Smooth muscle cell (in vitro differentiated cells): ENCODE results near the gene EPHB2. TPM values are rescaled to one million over a fixed set of nuclear protein-coding genes. Genes with fewer than 3 reads are reported as not detected.

Experiments used
- DNase-seq: peaks from one replicate; lab custom pipeline; 2025; ENCODE audit not compliant: unreplicated experiment; lab: John Stamatoyannopoulos, UW
- H2AFZ ChIP-seq: fragments of 200-600 bp; sonication (generic); 2 replicates; pipeline ENCODE4 v1.6.0; 2016; ENCODE audit warnings: antibody characterized with exemption, low read depth, mild to moderate bottlenecking
- H3F3A ChIP-seq: fragments of 200-600 bp; sonication (generic); 2 replicates; pipeline ENCODE4 v1.6.0; 2017; ENCODE audit warnings: antibody characterized with exemption, low read depth
- H3K27ac ChIP-seq: fragments of 200-600 bp; sonication (generic); 2 replicates; pipeline ENCODE4 v1.5.1; 2016; ENCODE audit warnings: low read depth, mild to moderate bottlenecking
- H3K27me3 ChIP-seq: fragments of 200-600 bp; sonication (generic); 2 replicates; pipeline ENCODE4 v1.6.1; 2016; ENCODE audit warnings: low read depth, mild to moderate bottlenecking
- H3K36me3 ChIP-seq: fragments of 200-600 bp; sonication (generic); 2 replicates; pipeline ENCODE4 v1.5.1; 2016; ENCODE audit warnings: low read depth
- H3K4me1 ChIP-seq: fragments of 200-600 bp; sonication (generic); 2 replicates; pipeline ENCODE4 v1.5.1; 2016; ENCODE audit warnings: low read depth
- H3K4me2 ChIP-seq: fragments of 200-600 bp; sonication (generic); 2 replicates; pipeline ENCODE4 v1.6.0; 2016; ENCODE audit warnings: mild to moderate bottlenecking
- H3K4me3 ChIP-seq: fragments of 200-600 bp; sonication (generic); 2 replicates; pipeline ENCODE4 v1.5.1; 2016; ENCODE audit warnings: mild to moderate bottlenecking
- H3K79me2 ChIP-seq: fragments of 200-600 bp; sonication (generic); 2 replicates; pipeline ENCODE4 v1.6.0; 2016; ENCODE audit warnings: low read depth, mild to moderate bottlenecking
- H3K9ac ChIP-seq: fragments of 200-600 bp; sonication (generic); 2 replicates; pipeline ENCODE4 v1.6.0; 2016; ENCODE audit warnings: low read depth
- H3K9me3 ChIP-seq: fragments of 200-600 bp; sonication (generic); replicated peaks from 2 replicates; pipeline ENCODE4 v1.5.1; 2016; ENCODE audit warnings: low read depth
- H4K20me1 ChIP-seq: fragments of 200-600 bp; sonication (generic); 2 replicates; pipeline ENCODE4 v1.6.0; 2016; ENCODE audit warnings: low read depth
- CTCF ChIP-seq: fragments of 200-600 bp; sonication (generic); IDR thresholded peaks from 2 replicates; pipeline ENCODE4 v1.5.1; 2017; ENCODE audit warnings: borderline replicate concordance, mild to moderate bottlenecking, antibody characterized with exemption; ENCODE audit not compliant: insufficient read depth, poor library complexity, severe bottlenecking
- WGBS: methylation state at CpG from one replicate; pipeline ENCODE4 v1.1.7; 2016; ENCODE audit warnings: low lambda C conversion rate; 5-methylcytosine and 5-hydroxymethylcytosine counted together
- polyA plus RNA-seq: library from polyadenylated mRNA; unstranded; fragments of >200 nt; fragmentation: Nextera tagmentation; extraction: Ambion mirVana; gene quantifications from 2 replicates; pipeline ENCODE4 v1.2.1, GENCODE V29; 2016
- total RNA-seq: library from RNA; depleted of rRNA; stranded (reverse); fragments of >200 nt; gene quantifications from 2 replicates; pipeline ENCODE4 v1.2.3, GENCODE V29; 2014

The EPHB2 gene
- total and polyA plus RNA-seq, 2 experiments from 2014 or later = 1.1 to 6.7 TPM

- Histone ChIP-seq H3K4me3 (no peak overlapping the region), H2AFZ (no peak overlapping the region), H4K20me1 (no peaks in the 10 kb centered on the region), H3K27ac (no peak overlapping the region), H3K79me2 (no peaks in the 10 kb centered on the region), H3K4me2 (no peak overlapping the region), H3K9me3 (no peaks in the 10 kb centered on the region), H3F3A (no peaks in the 10 kb centered on the region), H3K4me1 (no peaks in the 10 kb centered on the region), H3K27me3 (peaks cover 85% of the 10 kb centered on the region), H3K36me3 (no peaks in the 10 kb centered on the region), H3K9ac (no peak overlapping the region)
- TF ChIP-seq CTCF = no peak
- 87% methylated on average over 5 of the region's 5 CpGs for WGBS
- DNase-seq = no peak
Measured at GRCh38 chr1:22844621-22845020, 134.0 kb downstream of the EPHB2 start.

- Histone ChIP-seq H3K4me3 (no peak overlapping the region), H3K27me3 (peaks cover 85% of the 10 kb centered on the region), H3K9me3 (no peaks in the 10 kb centered on the region), H3F3A (no peaks in the 10 kb centered on the region), H3K27ac (no peak overlapping the region), H3K4me1 (no peaks in the 10 kb centered on the region), H3K9ac (no peak overlapping the region), H2AFZ (no peak overlapping the region), H4K20me1 (no peaks in the 10 kb centered on the region), H3K79me2 (no peaks in the 10 kb centered on the region), H3K4me2 (no peak overlapping the region), H3K36me3 (no peaks in the 10 kb centered on the region)
- TF ChIP-seq CTCF = no peak
- DNase-seq = no peak
- WGBS = 12% methylated on average over 4 of the region's 4 CpGs
Measured at GRCh38 chr1:22845398-22845935, 134.8 kb downstream of the EPHB2 start.

- H3K4me1 ChIP-seq = no peaks in the 10 kb centered on the region
- WGBS = 80% methylated on average over 12 of the region's 12 CpGs
- no peak overlapping the region for H2AFZ ChIP-seq
- no peaks in the 10 kb centered on the region for H3K36me3 ChIP-seq
- H3F3A ChIP-seq = no peaks in the 10 kb centered on the region
- H4K20me1 ChIP-seq = no peaks in the 10 kb centered on the region
- H3K9me3 ChIP-seq = no peaks in the 10 kb centered on the region
- no peak overlapping the region for H3K4me2 ChIP-seq
- H3K4me3 ChIP-seq = no peak overlapping the region
- H3K79me2 ChIP-seq = no peaks in the 10 kb centered on the region
- no peak for TF ChIP-seq CTCF
- no peak overlapping the region for H3K27ac ChIP-seq
- DNase-seq = no peak
- H3K9ac ChIP-seq = no peak overlapping the region
- peaks cover 85% of the 10 kb centered on the region for H3K27me3 ChIP-seq
Measured at GRCh38 chr1:22846458-22846857, 135.8 kb downstream of the EPHB2 start.

GRCh38 chr1:22847249-22847648 is 136.6 kb downstream of the EPHB2 start:
- Histone ChIP-seq H3K36me3 (no peaks in the 10 kb centered on the region), H3K79me2 (no peaks in the 10 kb centered on the region), H3K4me3 (no peak overlapping the region), H3K9me3 (no peaks in the 10 kb centered on the region), H3F3A (no peaks in the 10 kb centered on the region), H3K4me1 (no peaks in the 10 kb centered on the region), H4K20me1 (no peaks in the 10 kb centered on the region), H3K27me3 (peaks cover 85% of the 10 kb centered on the region), H3K9ac (no peak overlapping the region), H3K4me2 (no peak overlapping the region), H2AFZ (no peak overlapping the region), H3K27ac (no peak overlapping the region)
- 70% methylated on average over 2 of the region's 2 CpGs for WGBS
- TF ChIP-seq CTCF = no peak
- no peak for DNase-seq
